A549 (cell line): Measurements from ENCODE around the gene ZNF594. TPM values are rescaled to one million over a fixed set of nuclear protein-coding genes. Genes with fewer than 3 reads are reported as not detected.
"Not testable (repeated sequence)": the region's sequence is repeated elsewhere in the genome, so short reads cannot be mapped to it uniquely, and the experiment has no call there.

Experiments
- ATAC-seq, 2 experiments: fragments of 200-7000 bp in 1 of 2; fragments of >200 bp in 1 of 2; cut with Nextera tagmentation in 1 of 2; cut with Tn5 transposase in 1 of 2; 3 replicates each; pipeline versions ENCODE4 v1.8.0 to v1.9.1; 2018 to 2020; ENCODE audit warnings: mild to moderate bottlenecking in 1 of 2, moderate library complexity in 1 of 2
- CTCF ChIA-PET: fragments of 300-600 bp; sonication (Branson Sonifier 250); formaldehyde crosslinking; extraction: SDS; loops from one replicate; lab custom pipeline; 2021; ENCODE audit warnings: antibody characterized with exemption, inconsistent platforms; lab: Yijun Ruan, JAX
- POLR2A ChIA-PET: fragments of 350-600 bp; formaldehyde crosslinking; extraction: SDS; loops from one replicate; lab custom pipeline; 2021; ENCODE audit warnings: antibody characterized with exemption, inconsistent platforms; lab: Yijun Ruan, JAX
- DNase-seq, 2 experiments: peaks; one replicate each; pipeline versions ENCODE4 v3.0.0 to v3.0.0-alpha.2; 2011 to 2016; ENCODE audit warnings: low read depth in 1 of 2, low spot score in 1 of 2
- FAIRE-seq: peaks from 2 replicates; lab custom pipeline; 2011; peaks lifted over from hg19 to GRCh38; lab: Jason Lieb, UNC
- H3K27ac ChIP-seq, 2 experiments: fragments of >200 bp; sonication (Bioruptor Twin); formaldehyde crosslinking; 3 replicates each; pipeline ENCODE4 v1.5.1; 2016 to 2017
- H3K4me1 ChIP-seq: fragments of >200 bp; sonication (Bioruptor Twin); formaldehyde crosslinking; 3 replicates; pipeline ENCODE4 v1.6.1; 2016
- H3K4me2 ChIP-seq: fragments of >200 bp; sonication (Bioruptor Twin); formaldehyde crosslinking; 3 replicates; pipeline ENCODE4 v1.6.1; 2016
- H3K4me3 ChIP-seq: fragments of >200 bp; sonication (Bioruptor Twin); formaldehyde crosslinking; 3 replicates; pipeline ENCODE4 v1.5.1; 2016
- H3K9me3 ChIP-seq: fragments of >200 bp; sonication (Bioruptor Twin); formaldehyde crosslinking; 3 replicates; pipeline ENCODE4 v1.6.1; 2016
- EHF ChIP-seq: fragments of 250-450 bp; sonication (Bioruptor Pico); IDR thresholded peaks from 2 replicates; pipeline ENCODE4 v1.5.0; 2020; ENCODE audit warnings: mild to moderate bottlenecking
- FOXS1 ChIP-seq: fragments of 250-450 bp; sonication (Bioruptor Pico); IDR thresholded peaks from 2 replicates; pipeline ENCODE4 v1.5.0; 2020; ENCODE audit warnings: mild to moderate bottlenecking, moderate library complexity
- HEYL ChIP-seq: fragments of 250-450 bp; sonication (Bioruptor Pico); IDR thresholded peaks from 2 replicates; pipeline ENCODE4 v1.8.0; 2021; ENCODE audit warnings: mild to moderate bottlenecking, moderate library complexity
- NFE2L2 ChIP-seq: fragments of 150-350 bp; conservative IDR thresholded peaks from 2 replicates; pipeline ENCODE4 v1.6.1; 2014; ENCODE audit warnings: low read length
- RCOR1 ChIP-seq: fragments of 150-350 bp; IDR thresholded peaks from 2 replicates; pipeline ENCODE4 v1.6.1; 2014; ENCODE audit warnings: antibody characterized with exemption, low read length, low read depth
- TFCP2L1 ChIP-seq: fragments of 250-450 bp; sonication (Bioruptor Pico); IDR thresholded peaks from 2 replicates; pipeline ENCODE4 v1.5.0; 2021; ENCODE audit warnings: mild to moderate bottlenecking
- WGBS: methylation state at CpG from one replicate; pipeline ENCODE4 v1.1.6; 2017; ENCODE audit errors: missing lambda C conversion rate; 5-methylcytosine and 5-hydroxymethylcytosine counted together
- polyA plus RNA-seq, 4 experiments: library from polyadenylated mRNA; depleted of rRNA in 3 of 4; stranded (reverse); fragments of >200 nt; fragmentation: RNase III in 1 of 4; extraction: RNeasy Plus Mini Kit Qiagen cat#74134 plus additional on column Dnase treatment in 1 of 4; gene quantifications; 2 replicates in 3 of 4; 3 replicates in 1 of 4; pipeline ENCODE4 v1.2.3, GENCODE V29; 2011 to 2017

ZNF594 gene
- polyA plus RNA-seq, 2 of the 4 experiments (the other 2 are of a cell fraction), result 2.2 to 4.3 TPM

DNA sequence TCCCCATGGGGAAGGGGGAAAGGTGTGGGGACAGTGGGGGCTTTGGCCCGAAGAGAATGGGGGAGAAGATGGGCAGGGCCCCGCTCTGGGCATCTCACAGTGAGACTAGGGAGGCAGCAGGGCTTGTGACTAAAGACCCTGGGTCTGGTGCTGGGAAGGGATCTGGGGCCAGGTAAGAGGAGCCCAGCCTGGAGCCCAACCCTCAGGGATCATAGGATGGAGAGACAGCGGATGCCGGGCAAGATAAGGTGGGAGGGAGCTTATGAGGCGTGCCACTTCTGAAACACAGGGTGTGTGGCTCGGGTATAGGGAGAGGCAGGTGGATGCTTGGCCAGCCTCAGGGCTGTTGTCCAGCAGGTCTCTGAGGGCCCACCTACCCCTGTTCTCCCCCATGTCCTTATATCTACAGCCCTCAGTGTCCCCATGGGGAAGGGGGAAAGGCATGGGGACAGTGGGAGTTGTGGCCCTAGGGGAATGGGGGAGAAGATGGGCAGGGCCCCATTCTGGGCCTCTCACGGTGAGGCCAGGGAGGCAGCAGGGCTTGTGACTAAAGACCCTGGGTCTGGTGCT lies 60.4 kb downstream of the ZNF594 start:
- Histone ChIP-seq H3K4me3 (no peak overlapping the region), H3K9me3 (no peaks in the 10 kb centered on the region; the same call in 2 of the 3 replicates), H3K4me2 (no peak overlapping the region), H3K27ac (no peak overlapping the region), H3K4me1 (no peaks in the 10 kb centered on the region)
- CTCF ChIA-PET, result no interaction called here
- FAIRE-seq, result no peak
- TF ChIP-seq FOXS1 (CRISPR knock-in tag) (no peak), EHF (no peak), TFCP2L1 (no peak), RCOR1 (no peak), NFE2L2 (no peak), HEYL (CRISPR knock-in tag) (no peak)
- DNase-seq, result no peak
- ATAC-seq, result no peak
- POLR2A ChIA-PET, result no interaction called here
- WGBS, result 55% methylated on average over 7 of the region's 7 CpGs

- POLR2A ChIA-PET, CTCF ChIA-PET, DNase-seq, H3K27ac ChIP-seq, H3K4me2 ChIP-seq, H3K9me3 ChIP-seq, H3K4me1 ChIP-seq, FAIRE-seq, ATAC-seq, H3K4me3 ChIP-seq: not testable (repeated sequence)
- 27% methylated on average over 5 of the region's 5 CpGs for WGBS
Measured at GRCh38 chr17:5130687-5131086, 61.0 kb downstream of the ZNF594 start.

DNA sequence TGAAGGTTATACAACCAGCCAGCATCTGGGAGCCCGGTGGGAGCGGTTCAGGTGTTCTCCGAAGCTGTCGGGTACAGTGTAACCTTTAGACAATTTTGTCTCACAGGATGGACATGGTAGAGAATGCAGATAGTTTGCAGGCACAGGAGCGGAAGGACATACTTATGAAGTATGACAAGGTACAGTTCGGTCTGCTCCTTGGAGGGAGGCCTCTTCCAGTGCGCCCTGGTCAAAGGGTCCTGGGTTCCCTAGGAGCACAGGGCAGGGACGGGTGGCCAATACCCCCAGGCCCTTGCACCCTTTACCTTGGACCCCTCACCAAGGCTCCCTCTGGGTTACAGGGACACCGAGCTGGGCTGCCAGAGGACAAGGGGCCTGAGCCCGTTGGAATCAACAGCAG lies 61.4 kb downstream of the ZNF594 start:
- FAIRE-seq, H3K9me3 ChIP-seq, POLR2A ChIA-PET, H3K27ac ChIP-seq, H3K4me1 ChIP-seq, H3K4me3 ChIP-seq, ATAC-seq, DNase-seq, H3K4me2 ChIP-seq: not testable (repeated sequence)
- CTCF ChIA-PET, result interaction anchor here (1.0 kb wide), 1 partner anchor 11 kb away, joined by 3 read pairs; no protein-coding TSS in a partner anchor
- 46% methylated on average over 10 of the region's 10 CpGs for WGBS

GRCh38 chr17:5129770-5130169 lies 61.9 kb downstream of the ZNF594 start:
- H3K27ac ChIP-seq, H3K4me3 ChIP-seq, H3K4me2 ChIP-seq, ATAC-seq, H3K9me3 ChIP-seq, POLR2A ChIA-PET, FAIRE-seq, DNase-seq, H3K4me1 ChIP-seq: not testable (repeated sequence)
- CTCF ChIA-PET, result interaction anchor here (1.0 kb wide), 1 partner anchor 10 kb away, joined by 3 read pairs; no protein-coding TSS in a partner anchor
- WGBS, result 13% methylated on average over 4 of the region's 8 CpGs

Other genes with a start within 250 kb of the ZNF594 start
- 1,417 and 1,732 TPM in 2 replicates for gene PFN1, start 243.3 kb downstream of the ZNF594 start, polyA plus RNA-seq (2011; rRNA removed)
- gene PFN1, start 243.3 kb downstream of the ZNF594 start, polyA plus RNA-seq (2017; fragmentation: RNase III; extraction: RNeasy Plus Mini Kit Qiagen cat#74134 plus additional on column Dnase treatment), result 3,195 to 3,341 TPM (median 3,230 TPM) in 3 replicates
- 52.5 and 53.5 TPM in 2 replicates for gene ENO3, start 240.7 kb downstream of the ZNF594 start, polyA plus RNA-seq (2011; rRNA removed)
- gene ENO3, start 240.7 kb downstream of the ZNF594 start, polyA plus RNA-seq (2017; fragmentation: RNase III; extraction: RNeasy Plus Mini Kit Qiagen cat#74134 plus additional on column Dnase treatment), result 79.0 to 109 TPM (median 102 TPM) in 3 replicates
- gene SPAG7, start 224.1 kb downstream of the ZNF594 start, polyA plus RNA-seq (2011; rRNA removed), result 72.6 and 94.9 TPM in 2 replicates
- gene SPAG7, start 224.1 kb downstream of the ZNF594 start, polyA plus RNA-seq (2017; fragmentation: RNase III; extraction: RNeasy Plus Mini Kit Qiagen cat#74134 plus additional on column Dnase treatment), result 101 to 102 TPM (median 102 TPM) in 3 replicates
- 12.4 and 17.7 TPM in 2 replicates for gene CAMTA2, start 204.2 kb downstream of the ZNF594 start, polyA plus RNA-seq (2011; rRNA removed)
- gene CAMTA2, start 204.2 kb downstream of the ZNF594 start, polyA plus RNA-seq (2017; fragmentation: RNase III; extraction: RNeasy Plus Mini Kit Qiagen cat#74134 plus additional on column Dnase treatment), result 30.1 to 33.8 TPM (median 30.3 TPM) in 3 replicates
- gene INCA1, start 194.3 kb downstream of the ZNF594 start, polyA plus RNA-seq (2011; rRNA removed), result 0.66 and 0.86 TPM in 2 replicates
- 1.1 to 1.3 TPM (median 1.1 TPM) in 3 replicates for gene INCA1, start 194.3 kb downstream of the ZNF594 start, polyA plus RNA-seq (2017; fragmentation: RNase III; extraction: RNeasy Plus Mini Kit Qiagen cat#74134 plus additional on column Dnase treatment)
- gene KIF1C, start 193.9 kb downstream of the ZNF594 start, polyA plus RNA-seq (2011; rRNA removed), result 42.0 and 48.4 TPM in 2 replicates
- gene KIF1C, start 193.9 kb downstream of the ZNF594 start, polyA plus RNA-seq (2017; fragmentation: RNase III; extraction: RNeasy Plus Mini Kit Qiagen cat#74134 plus additional on column Dnase treatment), result 74.0 to 77.4 TPM (median 76.5 TPM) in 3 replicates
- gene SLC52A1, start 156.4 kb downstream of the ZNF594 start, polyA plus RNA-seq (2011; rRNA removed), result 1.4 and 1.9 TPM in 2 replicates
- gene SLC52A1, start 156.4 kb downstream of the ZNF594 start, polyA plus RNA-seq (2017; fragmentation: RNase III; extraction: RNeasy Plus Mini Kit Qiagen cat#74134 plus additional on column Dnase treatment), result 1.0 to 1.4 TPM (median 1.3 TPM) in 3 replicates
- 4.1 and 4.8 TPM in 2 replicates for gene ZFP3, start 113.4 kb downstream of the ZNF594 start, polyA plus RNA-seq (2011; rRNA removed)
- gene ZFP3, start 113.4 kb downstream of the ZNF594 start, polyA plus RNA-seq (2017; fragmentation: RNase III; extraction: RNeasy Plus Mini Kit Qiagen cat#74134 plus additional on column Dnase treatment), result 1.6 to 1.9 TPM (median 1.7 TPM) in 3 replicates
- 4.9 and 5.1 TPM in 2 replicates for gene ZNF232, start 80.0 kb downstream of the ZNF594 start, polyA plus RNA-seq (2011; rRNA removed)
- gene ZNF232, start 80.0 kb downstream of the ZNF594 start, polyA plus RNA-seq (2017; fragmentation: RNase III; extraction: RNeasy Plus Mini Kit Qiagen cat#74134 plus additional on column Dnase treatment), result 4.7 to 5.1 TPM (median 4.7 TPM) in 3 replicates
- 0.01 TPM in 2 replicates for gene USP6, start 75.8 kb downstream of the ZNF594 start, polyA plus RNA-seq (2011; rRNA removed)
- 0.04 to 0.09 TPM (median 0.07 TPM) in 3 replicates for gene USP6, start 75.8 kb downstream of the ZNF594 start, polyA plus RNA-seq (2017; fragmentation: RNase III; extraction: RNeasy Plus Mini Kit Qiagen cat#74134 plus additional on column Dnase treatment)
- not detected in 2 replicates for gene SCIMP, start 43.0 kb upstream of the ZNF594 start, polyA plus RNA-seq (2011; rRNA removed)
- gene SCIMP, start 43.0 kb upstream of the ZNF594 start, polyA plus RNA-seq (2017; fragmentation: RNase III; extraction: RNeasy Plus Mini Kit Qiagen cat#74134 plus additional on column Dnase treatment), result not detected in 3 replicates
- gene RABEP1, start 90.4 kb upstream of the ZNF594 start, polyA plus RNA-seq (2011; rRNA removed), result 38.1 and 65.5 TPM in 2 replicates
- 41.7 to 44.7 TPM (median 44.4 TPM) in 3 replicates for gene RABEP1, start 90.4 kb upstream of the ZNF594 start, polyA plus RNA-seq (2017; fragmentation: RNase III; extraction: RNeasy Plus Mini Kit Qiagen cat#74134 plus additional on column Dnase treatment)
- gene NUP88, start 227.8 kb upstream of the ZNF594 start, polyA plus RNA-seq (2011; rRNA removed), result 175 and 180 TPM in 2 replicates
- 121 to 133 TPM (median 121 TPM) in 3 replicates for gene NUP88, start 227.8 kb upstream of the ZNF594 start, polyA plus RNA-seq (2017; fragmentation: RNase III; extraction: RNeasy Plus Mini Kit Qiagen cat#74134 plus additional on column Dnase treatment)
- gene RPAIN, start 228.3 kb upstream of the ZNF594 start, polyA plus RNA-seq (2011; rRNA removed), result 62.9 and 67.6 TPM in 2 replicates
- 71.9 to 81.2 TPM (median 72.8 TPM) in 3 replicates for gene RPAIN, start 228.3 kb upstream of the ZNF594 start, polyA plus RNA-seq (2017; fragmentation: RNase III; extraction: RNeasy Plus Mini Kit Qiagen cat#74134 plus additional on column Dnase treatment)
- gene C1QBP, start 247.3 kb upstream of the ZNF594 start, polyA plus RNA-seq (2011; rRNA removed), result 448 and 683 TPM in 2 replicates
- gene C1QBP, start 247.3 kb upstream of the ZNF594 start, polyA plus RNA-seq (2017; fragmentation: RNase III; extraction: RNeasy Plus Mini Kit Qiagen cat#74134 plus additional on column Dnase treatment), result 527 to 609 TPM (median 557 TPM) in 3 replicates